K562 (cell line): ENCODE results near the gene RNF166. TPM values are rescaled to one million over a fixed set of nuclear protein-coding genes. Genes with fewer than 3 reads are reported as not detected.

Source experiments
- BHLHE40 ChIP-seq: IDR thresholded peaks from 2 replicates; pipeline ENCODE4 v1.6.1; 2011; ENCODE audit warnings: low read length, improper control_type of control experiment
- CBX5 ChIP-seq: IDR thresholded peaks from 2 replicates; pipeline ENCODE4 v1.6.1; 2014; ENCODE audit warnings: low read depth, borderline replicate concordance
- DIDO1 ChIP-seq: fragments of 450-650 bp; IDR thresholded peaks from 2 replicates; pipeline ENCODE4 v1.6.1; 2016; ENCODE audit warnings: low read depth, missing biosample characterization, missing genetic modification characterization
- E2F3 ChIP-seq: fragments of 250-450 bp; sonication (Bioruptor Pico); IDR thresholded peaks from 2 replicates; pipeline ENCODE4 v1.4.0; 2020; ENCODE audit warnings: mild to moderate bottlenecking
- ETV5 ChIP-seq: sonication (generic); formaldehyde crosslinking; IDR thresholded peaks from 2 replicates; pipeline ENCODE4 v1.4.0; 2020; ENCODE audit warnings: low read depth, mild to moderate bottlenecking, missing genetic modification reagents
- FOXP1 ChIP-seq: sonication (generic); formaldehyde crosslinking; IDR thresholded peaks from 2 replicates; pipeline ENCODE4 v1.8.0; 2022; ENCODE audit warnings: mild to moderate bottlenecking, missing genetic modification reagents
- HMGN3 ChIP-seq: IDR thresholded peaks from 2 replicates; pipeline ENCODE4 v1.6.1; 2011; ENCODE audit warnings: borderline replicate concordance, low read depth, mild to moderate bottlenecking, mixed read lengths, low read length; ENCODE audit not compliant: insufficient read length; ENCODE audit errors: extremely low read depth
- HNRNPK ChIP-seq: fragments of 200-400 bp; formaldehyde crosslinking; IDR thresholded peaks from one replicate; pipeline ENCODE4 v1.6.1; 2018; ENCODE audit warnings: mild to moderate bottlenecking, low read depth, low read length; ENCODE audit not compliant: poor library complexity, severe bottlenecking
- KAT7 ChIP-seq: sonication (generic); formaldehyde crosslinking; IDR thresholded peaks from 2 replicates; pipeline ENCODE4 v1.8.0; 2022; ENCODE audit warnings: missing genetic modification reagents, mild to moderate bottlenecking, borderline replicate concordance
- KLF13 ChIP-seq: fragments of 450-650 bp; IDR thresholded peaks from 2 replicates; pipeline ENCODE4 v1.6.1; 2016; ENCODE audit warnings: missing genetic modification characterization, low read depth, mild to moderate bottlenecking, missing compliant biosample characterization, moderate library complexity, borderline replicate concordance
- MCM7 ChIP-seq, 2 experiments: fragments of 450-650 bp; IDR thresholded peaks; 2 replicates each; pipeline ENCODE4 v1.6.1; 2016 to 2018
- POLR2AphosphoS5 ChIP-seq: IDR thresholded peaks from 2 replicates; pipeline ENCODE4 v1.6.1; 2011; ENCODE audit warnings: mild to moderate bottlenecking, low read depth, low read length, moderate library complexity; ENCODE audit not compliant: control insufficient read depth, insufficient read depth
- SIN3B ChIP-seq: fragments of 450-650 bp; IDR thresholded peaks from 2 replicates; pipeline ENCODE4 v1.6.1; 2017; ENCODE audit warnings: low read depth, mild to moderate bottlenecking, moderate library complexity
- SLC30A9 ChIP-seq: fragments of 250-450 bp; sonication (Bioruptor Pico); IDR thresholded peaks from 2 replicates; pipeline ENCODE4 v1.8.0; 2022; ENCODE audit warnings: mild to moderate bottlenecking, moderate library complexity
- TBL1XR1 ChIP-seq, 2 experiments: IDR thresholded peaks; 2 replicates each; pipeline ENCODE4 v1.6.1; 2012; ENCODE audit warnings: improper control_type of control experiment in 2 of 2, low read length in 2 of 2, mild to moderate bottlenecking in 1 of 2
- TCF7 ChIP-seq: sonication (generic); IDR thresholded peaks from 2 replicates; pipeline ENCODE4 v1.6.1; 2016; ENCODE audit warnings: antibody characterized with exemption, borderline replicate concordance
- TFAP4 ChIP-seq: sonication (generic); formaldehyde crosslinking; IDR thresholded peaks from 2 replicates; pipeline ENCODE4 v1.8.0; 2022; ENCODE audit warnings: missing genetic modification reagents, mild to moderate bottlenecking, moderate library complexity, borderline replicate concordance
- YY1 ChIP-seq, 3 experiments: IDR thresholded peaks; 2 replicates each; pipeline ENCODE4 v1.6.1; 2011; ENCODE audit warnings: low read length in 2 of 3, mild to moderate bottlenecking in 2 of 3, moderate library complexity in 2 of 3, borderline replicate concordance in 1 of 3, control low read depth in 1 of 3, low read depth in 1 of 3; ENCODE audit not compliant: insufficient read depth in 3 of 3, insufficient replicate concordance in 2 of 3, control insufficient read depth in 1 of 3, insufficient read length in 1 of 3; ENCODE audit errors: extremely low read depth in 1 of 3
- ZBTB9 ChIP-seq: fragments of 450-650 bp; formaldehyde crosslinking; IDR thresholded peaks from 2 replicates; pipeline ENCODE4 v1.4.0; 2020; ENCODE audit warnings: mild to moderate bottlenecking, moderate library complexity
- ZFX ChIP-seq: sonication (generic); formaldehyde crosslinking; IDR thresholded peaks from 2 replicates; pipeline ENCODE4 v1.8.0; 2022; ENCODE audit warnings: mild to moderate bottlenecking, missing genetic modification reagents, moderate library complexity
- ZNF212 ChIP-seq: fragments of 450-650 bp; formaldehyde crosslinking; IDR thresholded peaks from 2 replicates; pipeline ENCODE4 v1.4.0; 2020; ENCODE audit warnings: mild to moderate bottlenecking
- ZNF24 ChIP-seq: fragments of 450-650 bp; IDR thresholded peaks from 2 replicates; pipeline ENCODE4 v1.6.1; 2016
- ZNF282 ChIP-seq: sonication (generic); formaldehyde crosslinking; IDR thresholded peaks from 2 replicates; pipeline ENCODE4 v1.8.1; 2023; ENCODE audit warnings: missing genetic modification reagents
- ZNF354B ChIP-seq: fragments of 250-450 bp; sonication (Bioruptor Pico); IDR thresholded peaks from 2 replicates; pipeline ENCODE4 v1.4.0; 2020
- ZNF431 ChIP-seq: sonication (generic); formaldehyde crosslinking; IDR thresholded peaks from 2 replicates; pipeline ENCODE4 v1.8.0; 2022; ENCODE audit warnings: mild to moderate bottlenecking, missing genetic modification reagents
- ZNF75A ChIP-seq: fragments of 450-650 bp; formaldehyde crosslinking; IDR thresholded peaks from 2 replicates; pipeline ENCODE4 v1.4.0; 2020; ENCODE audit warnings: mild to moderate bottlenecking
- polyA plus RNA-seq, 8 experiments: library from polyadenylated mRNA; depleted of rRNA in 4 of 8; stranded (reverse) in 5 of 8; unstranded in 3 of 8; fragments of >200 nt; fragmentation: Nextera tagmentation in 2 of 8; fragmentation: Illumina TruSeq in 1 of 8; extraction: Ambion mirVana in 2 of 8; extraction: Trizol in 1 of 8; gene quantifications; 2 replicates each; pipeline versions ENCODE4 v1.2.1 to v1.2.3, GENCODE V29; 2011 to 2014; ENCODE audit warnings: inconsistent platforms in 1 of 8, missing spikeins in 1 of 8
- total RNA-seq, 7 experiments: library from RNA; depleted of rRNA in 6 of 7; stranded (reverse); fragments of >200 nt in 6 of 7; fragmentation: Illumina TruSeq in 2 of 7; extraction: Trizol in 2 of 7; gene quantifications; 2 replicates each; pipeline versions ENCODE4 v1.2.1 to v1.2.3, GENCODE V29; 2011 to 2021; ENCODE audit warnings: low replicate concordance in 1 of 7

Gene RNF166
- total and polyA plus RNA-seq, 9 of the 15 experiments (the other 6 are each of a cell fraction or from before 2014, with no cell fraction given): 0.56 to 60.3 (median 19.5) TPM

GRCh38 chr16:88706229-88706964 lies at the start of gene RNF166, which contains the start of gene CTU2 (continued):
- TF ChIP-seq DIDO1 (tag) (no peak; the same call in 1 of the 2 replicates), ZNF75A (CRISPR knock-in tag) (peak; percentile 22; the same call in 1 of the 2 replicates), ZNF24 (peak; percentile 35; the same call in 1 of the 2 replicates), ZNF354B (CRISPR knock-in tag) (no peak), SIN3B (peak; percentile 99), ZNF282 (peak; percentile 93; the same call in 1 of the 2 replicates), HMGN3 (peak; percentile 83), FOXP1 (CRISPR knock-in tag) (peak; percentile 59; the same call in 1 of the 2 replicates), TCF7 (peak; percentile 79; the same call in 1 of the 2 replicates), KAT7 (CRISPR knock-in tag) (no peak), ETV5 (CRISPR knock-in tag) (peak; percentile 24; the same call in 1 of the 2 replicates), ZBTB9 (peak; percentile 82), ZFX (peak; percentile 82), ZNF212 (CRISPR knock-in tag) (0 out of 2 replicates have a peak, but pooled peaks have one; percentile 35), KLF13 (tag) (peak; percentile 75; the same call in 1 of the 2 replicates), ZNF431 (CRISPR knock-in tag) (0 out of 2 replicates have a peak, but pooled peaks have one; percentile 12), BHLHE40 (peak; percentile 63), HNRNPK (peak; percentile 68), E2F3 (CRISPR knock-in tag) (peak; percentile 87; the same call in 1 of the 2 replicates), SLC30A9 (CRISPR knock-in tag) (peak; percentile 29; the same call in 1 of the 2 replicates), YY1 (IDR thresholded peaks at IDR 0.05; ENCODE audit: borderline replicate concordance in 1 of 3, control insufficient read depth in 1 of 3, extremely low read depth in 1 of 3, insufficient read depth in 3 of 3, insufficient read length in 1 of 3, insufficient replicate concordance in 2 of 3, low read depth in 1 of 3, low read length in 2 of 3) (peak; percentile 26 to 76 (median 70)), MCM7 (IDR thresholded peaks at IDR 0.05) (no peak), CBX5 (peak; percentile 34; the same call in 1 of the 2 replicates), POLR2AphosphoS5 (peak; percentile 82), TFAP4 (CRISPR knock-in tag) (peak; percentile 93), TBL1XR1 (IDR thresholded peaks at IDR 0.05; ENCODE audit: low read length in 2 of 2) (peak in 1 of 2 experiments; percentile 99; a peak in 3 of 4 replicates)
